Thoracic aorta (tissue), 2 donors: ENCODE data around the gene PRKAR2A. TPM values are rescaled to one million over a fixed set of nuclear protein-coding genes. Genes with fewer than 3 reads are reported as not detected.
"Not testable (repeated sequence)": the region's sequence is repeated elsewhere in the genome, so short reads cannot be mapped to it uniquely, and the experiment has no call there.

Source experiments
- ATAC-seq: fragments of 150-250 bp; one replicate; pipeline ENCODE4 v1.8.0; 2017; ENCODE audit warnings: low read depth; ENCODE audit not compliant: insufficient number of reproducible peaks, low FRiP score
- DNase-seq: peaks from one replicate; pipeline ENCODE4 v3.0.0-alpha.2; 2020; ENCODE audit warnings: low spot score
- H3K27ac ChIP-seq, 2 donors: fragments of 200-600 bp; sonication (generic); 1 replicate in 1 of 2; 2 replicates in 1 of 2; pipeline ENCODE4 v1.5.1; 2016; ENCODE audit warnings: mild to moderate bottlenecking in 2 of 2, moderate library complexity in 2 of 2
- H3K27me3 ChIP-seq: fragments of 200-600 bp; sonication (generic); replicated peaks from 2 replicates; pipeline ENCODE4 v1.6.0; 2016; ENCODE audit warnings: mild to moderate bottlenecking; ENCODE audit not compliant: insufficient read depth
- H3K36me3 ChIP-seq: fragments of 200-600 bp; sonication (generic); one replicate; pipeline ENCODE4 v1.5.1; 2016
- H3K4me1 ChIP-seq, 2 donors: fragments of 200-600 bp; sonication (generic); 1 replicate in 1 of 2; 2 replicates in 1 of 2; pipeline versions ENCODE4 v1.5.1 to v1.6.0; 2016; ENCODE audit warnings: low read depth in 2 of 2, mild to moderate bottlenecking in 1 of 2; ENCODE audit not compliant: control insufficient read depth in 1 of 2
- H3K4me3 ChIP-seq: fragments of 200-600 bp; sonication (generic); 2 replicates; pipeline ENCODE4 v1.5.1; 2016; ENCODE audit warnings: mild to moderate bottlenecking
- H3K9me3 ChIP-seq: fragments of 200-600 bp; sonication (generic); 2 replicates; pipeline ENCODE4 v1.5.1; 2016
- CTCF ChIP-seq: fragments of 200-600 bp; sonication (generic); IDR thresholded peaks from one replicate; pipeline ENCODE4 v1.5.1; 2019; ENCODE audit warnings: antibody characterized with exemption
- total RNA-seq, 2 donors: library from RNA; depleted of rRNA; stranded (reverse); fragments of >200 nt; gene quantifications; one replicate each; pipeline versions ENCODE4 v1.1.0 to v1.2.3, GENCODE V29; 2016

PRKAR2A gene
- total RNA-seq, 2 donors from 2014 or later: 66.4 to 69.5 TPM

GRCh38 chr3:48826451-48826850 is 21.2 kb downstream of the PRKAR2A start:
- no peak for ATAC-seq
- DNase-seq: peak; percentile 13
- Histone ChIP-seq H3K9me3 (no peaks in the 10 kb centered on the region), H3K36me3 (no peaks in the 10 kb centered on the region), H3K4me1 (peaks cover 13 to 33% of the 10 kb centered on the region in 2 donors), H3K27me3 (no peaks in the 10 kb centered on the region), H3K4me3 (no peak overlapping the region), H3K27ac (peak overlapping the region; percentile 17 to 25)
- no peak for TF ChIP-seq CTCF

- H3K27me3 ChIP-seq: no peaks in the 10 kb centered on the region
- H3K9me3 ChIP-seq: no peaks in the 10 kb centered on the region
- no peaks in the 10 kb centered on the region for H3K36me3 ChIP-seq
- peaks cover 11 to 22% of the 10 kb centered on the region in 2 donors for H3K4me1 ChIP-seq
- DNase-seq (peak; percentile 9), ATAC-seq (no peak)
- H3K4me3 ChIP-seq: no peak overlapping the region
- H3K27ac ChIP-seq: peak overlapping the region in 1 of 2 donors; percentile 15
- no peak for TF ChIP-seq CTCF
Observed at GRCh38 chr3:48820612-48821324, 26.9 kb downstream of the PRKAR2A start.

GRCh38 chr3:48819234-48820221 is 28.1 kb downstream of the PRKAR2A start:
- Histone ChIP-seq H3K36me3 (no peaks in the 10 kb centered on the region), H3K9me3 (no peaks in the 10 kb centered on the region), H3K27ac (no peak overlapping the region), H3K27me3 (no peaks in the 10 kb centered on the region), H3K4me1 (peaks cover 11 to 22% of the 10 kb centered on the region in 2 donors), H3K4me3 (no peak overlapping the region)
- ATAC-seq: no peak
- no peak for DNase-seq
- no peak for TF ChIP-seq CTCF

- no peak overlapping the region for H3K4me3 ChIP-seq
- no peaks in the 10 kb centered on the region for H3K9me3 ChIP-seq
- H3K36me3 ChIP-seq: no peaks in the 10 kb centered on the region
- H3K4me1 ChIP-seq: peaks cover 3 to 7% of the 10 kb centered on the region in 2 donors
- DNase-seq (no peak), ATAC-seq (no peak)
- no peaks in the 10 kb centered on the region for H3K27me3 ChIP-seq
- TF ChIP-seq CTCF: no peak
- H3K27ac ChIP-seq: no peak overlapping the region
Observed at GRCh38 chr3:48811524-48811923, 36.1 kb downstream of the PRKAR2A start.

GRCh38 chr3:48804930-48805329 is 42.7 kb downstream of the PRKAR2A start:
- no peak for DNase-seq
- no peak for ATAC-seq
- TF ChIP-seq CTCF: no peak

GRCh38 chr3:48800831-48801230 is 46.8 kb downstream of the PRKAR2A start:
- H3K9me3 ChIP-seq, DNase-seq, H3K4me1 ChIP-seq, H3K4me3 ChIP-seq, H3K27ac ChIP-seq, H3K36me3 ChIP-seq, ATAC-seq, H3K27me3 ChIP-seq: not testable (repeated sequence)

More at GRCh38 chr3:48804930-48805329, 42.7 kb downstream of the PRKAR2A start:
- Histone ChIP-seq H3K4me3 (no peak overlapping the region), H3K36me3 (no peaks in the 10 kb centered on the region), H3K4me1 (peaks cover 0 to 7% of the 10 kb centered on the region in 2 donors), H3K9me3 (no peaks in the 10 kb centered on the region), H3K27me3 (no peaks in the 10 kb centered on the region), H3K27ac (no peak overlapping the region)
